EH (cell line): Measurements from ENCODE around the gene IFNL1.
A peak's percentile ranks its signal among the peaks of the same experiment; 100 is the strongest.
"Not testable (repeated sequence)": the region's sequence is repeated elsewhere in the genome, so short reads cannot be mapped to it uniquely, and the experiment has no call there.

ENCODE experiments used
- DNase-seq: peaks from one replicate; pipeline ENCODE4 v3.0.0-alpha.2; 2015; ENCODE audit warnings: low read depth

The IFNL1 gene

GRCh38 chr19:39270036-39270871 is 26.0 kb upstream of the IFNL1 start:
- peak; percentile 30 for DNase-seq

- DNase-seq, result not testable (repeated sequence)
Observed at GRCh38 chr19:39273859-39274258, 22.3 kb upstream of the IFNL1 start.

GRCh38 chr19:39275578-39275977 is 20.6 kb upstream of the IFNL1 start:
- DNase-seq, result no peak

DNA sequence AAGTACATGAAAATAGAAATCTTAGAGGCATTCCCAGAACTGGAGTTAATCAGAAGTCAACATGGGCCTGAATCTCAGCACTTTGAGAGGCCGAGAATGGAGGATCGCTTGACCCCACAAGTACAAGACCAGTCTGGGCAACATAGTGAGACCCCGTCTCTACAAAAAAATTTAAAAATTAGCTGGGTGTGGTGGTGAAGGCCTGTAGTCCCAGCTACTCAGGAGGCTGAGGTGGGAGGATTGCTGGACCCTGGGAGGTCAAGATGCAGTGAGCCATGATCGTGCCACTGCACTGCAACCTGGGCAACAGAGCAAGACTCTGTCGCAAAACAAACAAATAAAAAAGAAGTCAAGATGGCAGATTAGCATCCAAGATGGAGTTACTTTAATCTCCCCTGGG is 19.5 kb upstream of the IFNL1 start:
- no peak for DNase-seq

GRCh38 chr19:39277598-39277997 is 18.6 kb upstream of the IFNL1 start:
- DNase-seq, result peak; percentile 4

DNA sequence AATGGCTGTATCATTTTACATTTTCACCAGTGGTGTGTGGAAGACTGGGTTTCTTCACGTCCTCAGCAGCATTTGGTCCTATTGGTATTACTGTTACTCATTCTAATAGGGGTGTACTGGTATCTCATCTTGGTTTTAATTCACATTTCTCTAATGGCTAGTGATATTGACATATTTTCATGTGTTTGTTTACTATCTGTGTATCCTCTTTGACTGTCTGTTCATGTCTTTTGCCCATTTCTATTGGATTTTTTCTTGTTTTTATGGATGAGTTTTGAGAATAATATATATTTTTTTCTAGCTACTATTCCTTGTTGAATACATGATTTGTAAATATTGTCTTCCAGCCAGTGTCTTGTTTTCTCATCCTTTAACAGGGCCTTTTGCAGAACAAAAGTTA is 14.2 kb upstream of the IFNL1 start:
- no peak for DNase-seq

GRCh38 chr19:39284032-39284431 is 12.2 kb upstream of the IFNL1 start:
- DNase-seq, result no peak

DNA sequence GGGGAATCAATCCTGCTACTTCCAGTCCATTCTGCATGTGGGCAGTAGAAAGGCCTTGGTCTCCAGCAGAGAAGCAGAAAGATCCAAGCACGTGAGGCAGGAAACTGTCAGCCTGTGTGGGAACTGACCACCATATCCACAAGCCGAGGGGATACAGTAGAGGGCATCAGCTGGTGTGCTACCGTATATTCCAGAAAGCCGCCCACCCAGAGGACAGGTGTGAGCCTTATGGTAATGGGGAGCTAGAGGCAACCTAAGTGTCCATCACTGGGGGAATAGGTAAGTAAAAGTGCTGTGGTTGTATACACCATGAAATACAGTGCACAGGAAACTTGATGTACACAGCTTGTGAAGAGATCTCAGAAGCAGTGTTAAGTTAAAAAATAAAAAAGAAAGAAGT is 2.8 kb upstream of the IFNL1 start:
- DNase-seq, result no peak

DNA sequence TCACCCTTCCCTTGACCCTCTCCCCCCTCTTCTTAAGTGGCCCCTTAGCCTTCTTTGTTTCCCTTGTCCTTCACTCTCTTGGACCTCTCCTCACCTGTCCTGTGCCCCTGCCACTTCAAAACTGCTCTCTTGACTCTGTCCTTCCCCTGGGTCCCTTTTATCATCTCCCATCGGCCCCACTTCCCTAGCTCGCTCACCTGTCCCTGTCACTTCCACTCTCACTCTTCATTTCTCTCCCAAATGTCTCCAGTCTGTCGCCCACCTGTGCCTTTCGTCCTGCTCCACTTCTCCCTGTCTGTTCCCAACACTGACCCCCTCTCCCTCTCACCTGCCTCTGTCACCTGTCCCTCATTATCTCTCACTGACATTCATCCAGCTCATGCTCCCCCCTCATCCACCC is 699 bp downstream of the IFNL1 start:
- DNase-seq, result no peak

DNA sequence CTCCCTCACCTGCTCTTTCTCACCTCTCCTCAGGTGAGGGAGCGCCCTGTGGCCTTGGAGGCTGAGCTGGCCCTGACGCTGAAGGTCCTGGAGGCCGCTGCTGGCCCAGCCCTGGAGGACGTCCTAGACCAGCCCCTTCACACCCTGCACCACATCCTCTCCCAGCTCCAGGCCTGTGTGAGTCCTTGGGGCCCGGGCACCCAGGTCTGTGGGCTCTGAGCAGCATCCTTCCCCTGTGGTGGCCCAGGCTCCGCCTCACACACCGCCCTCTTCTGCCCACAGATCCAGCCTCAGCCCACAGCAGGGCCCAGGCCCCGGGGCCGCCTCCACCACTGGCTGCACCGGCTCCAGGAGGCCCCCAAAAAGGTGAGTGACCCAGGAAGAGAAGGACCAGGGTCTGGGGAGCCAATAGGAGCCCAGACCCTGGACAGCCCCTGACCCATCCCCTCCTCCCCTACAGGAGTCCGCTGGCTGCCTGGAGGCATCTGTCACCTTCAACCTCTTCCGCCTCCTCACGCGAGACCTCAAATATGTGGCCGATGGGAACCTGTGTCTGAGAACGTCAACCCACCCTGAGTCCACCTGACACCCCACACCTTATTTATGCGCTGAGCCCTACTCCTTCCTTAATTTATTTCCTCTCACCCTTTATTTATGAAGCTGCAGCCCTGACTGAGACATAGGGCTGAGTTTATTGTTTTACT is 1.9 kb downstream of the IFNL1 start:
- no peak for DNase-seq

- DNase-seq, result no peak
Observed at GRCh38 chr19:39299404-39299803, 3.2 kb downstream of the IFNL1 start.

- no peak for DNase-seq
Observed at GRCh38 chr19:39299832-39300231, 3.6 kb downstream of the IFNL1 start.

DNA sequence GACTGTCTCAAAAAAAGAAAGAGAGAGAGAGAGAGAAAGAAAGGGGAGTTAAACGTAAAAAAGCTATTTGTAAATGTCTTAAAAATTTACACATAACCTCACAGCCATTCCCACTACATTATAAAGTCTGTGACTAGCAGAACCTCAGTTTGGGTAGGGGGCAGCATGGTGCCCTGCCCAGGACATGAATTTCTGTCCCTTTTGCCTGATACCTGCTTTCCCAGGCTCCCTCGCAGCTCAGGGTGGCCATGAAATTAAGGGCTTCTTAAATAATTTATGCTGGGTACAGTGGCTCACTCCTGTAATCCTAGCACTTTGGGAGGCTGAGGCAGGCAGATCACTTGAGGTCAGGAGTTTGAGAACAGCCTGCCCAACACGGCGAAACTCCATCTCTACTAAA is 4.8 kb downstream of the IFNL1 start:
- DNase-seq, result no peak

- no peak for DNase-seq
Observed at GRCh38 chr19:39301562-39301961, 5.4 kb downstream of the IFNL1 start.

GRCh38 chr19:39303373-39304184 is 7.4 kb downstream of the IFNL1 start:
- no peak for DNase-seq

GRCh38 chr19:39304185-39304513 is 7.9 kb downstream of the IFNL1 start:
- DNase-seq, result no peak

DNA sequence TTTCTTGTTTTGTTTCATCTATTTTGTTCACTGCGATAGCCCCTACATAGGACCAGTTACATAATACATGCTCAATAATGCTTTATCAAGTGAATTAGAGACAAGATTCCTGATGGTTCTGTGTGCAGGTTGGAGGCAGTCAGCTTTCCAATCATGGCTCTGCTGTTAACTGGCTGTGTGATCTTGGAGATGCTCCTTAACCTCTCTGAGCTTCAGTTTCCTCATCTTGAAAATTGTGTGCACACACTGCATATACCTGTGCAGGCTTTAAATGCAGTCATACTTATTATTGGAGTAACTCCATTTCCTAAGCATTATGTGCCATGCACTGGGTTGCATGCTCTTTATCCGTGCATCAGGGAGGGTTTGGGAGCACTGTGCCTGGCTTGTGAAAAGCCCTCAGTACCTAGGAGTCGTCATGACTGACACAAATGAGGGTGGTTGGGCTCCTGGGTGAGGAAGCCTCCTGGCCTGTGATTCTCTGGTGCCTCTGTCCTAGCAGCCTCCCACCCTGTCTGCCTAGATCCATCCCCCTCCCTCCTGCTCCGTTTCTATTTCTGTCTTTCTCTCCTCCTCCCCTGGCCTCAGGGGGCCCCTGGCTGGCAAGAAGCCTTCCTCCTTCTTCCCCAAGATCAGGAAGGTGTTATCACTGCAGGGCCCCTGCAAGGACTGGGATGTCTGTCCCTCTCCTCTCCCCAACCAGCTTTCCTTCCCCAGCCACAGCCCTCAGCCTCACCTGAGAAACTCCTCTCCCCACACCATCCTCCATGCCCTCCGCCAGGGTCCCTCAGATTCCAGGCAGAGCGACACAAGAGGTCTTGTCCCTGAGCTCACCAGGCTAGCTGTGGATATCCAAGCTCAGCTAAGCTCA is 8.7 kb downstream of the IFNL1 start:
- no peak for DNase-seq

- DNase-seq, result no peak
Observed at GRCh38 chr19:39306075-39306474, 9.9 kb downstream of the IFNL1 start.

GRCh38 chr19:39307046-39307821 is 11.0 kb downstream of the IFNL1 start:
- DNase-seq, result peak; percentile 9

GRCh38 chr19:39307822-39308530 is 11.8 kb downstream of the IFNL1 start:
- no peak for DNase-seq
